Measurements from ENCODE around the gene DESI2.

The DESI2 gene

GRCh38 chr1:244652623-244653438 is at the start of gene DESI2:
DESI2 (plus strand) TSS chr1:244653126; CDS start chr1:244653314, 188 bp downstream.
- peak within 1 kb of the TSS; percentile 85 for H3K4me3 Mint-ChIP-seq

GRCh38 chr1:244603498-244603897 is 49.4 kb upstream of the DESI2 start:
- no peak overlapping the region for H3K4me3 Mint-ChIP-seq
- DNase-seq (ENCODE audit: low spot score in 2 of 2) (peak; percentile 13 to 23), ATAC-seq (ENCODE audit: low read depth) (no peak)
- H3K36me3 Mint-ChIP-seq = peaks cover 3% of the 10 kb centered on the region
- H3K9me3 Mint-ChIP-seq = no peaks in the 10 kb centered on the region
- peaks cover 9% of the 10 kb centered on the region for H3K4me1 Mint-ChIP-seq
- peaks cover 8% of the 10 kb centered on the region for H3K27me3 Mint-ChIP-seq
- no peak overlapping the region for H3K27ac Mint-ChIP-seq

More at GRCh38 chr1:244652623-244653438, at the start of gene DESI2:
- ATAC-seq (ENCODE audit: low read depth) (peak; percentile 82), DNase-seq (ENCODE audit: low spot score in 2 of 2) (peak; percentile 96 to 97)
- no peaks in the 10 kb centered on the region for H3K27me3 Mint-ChIP-seq
- peaks cover 7% of the 10 kb centered on the region for H3K36me3 Mint-ChIP-seq
- H3K4me1 Mint-ChIP-seq = peaks cover 12% of the 10 kb centered on the region
- no peaks in the 10 kb centered on the region for H3K9me3 Mint-ChIP-seq
- H3K27ac Mint-ChIP-seq = peak within 1 kb of the TSS; percentile 54

GRCh38 chr1:244605835-244606370 is 47.0 kb upstream of the DESI2 start:
- ATAC-seq (ENCODE audit: low read depth) (no peak), DNase-seq (ENCODE audit: low spot score in 2 of 2) (no peak)
- no peak overlapping the region for H3K4me3 Mint-ChIP-seq
- no peaks in the 10 kb centered on the region for H3K9me3 Mint-ChIP-seq
- H3K36me3 Mint-ChIP-seq = peaks cover 4% of the 10 kb centered on the region
- H3K27ac Mint-ChIP-seq = no peak overlapping the region
- H3K27me3 Mint-ChIP-seq = peaks cover 6% of the 10 kb centered on the region
- H3K4me1 Mint-ChIP-seq = no peaks in the 10 kb centered on the region

- Mint-ChIP-seq H3K27ac (no peak overlapping the region), H3K9me3 (no peaks in the 10 kb centered on the region), H3K27me3 (no peaks in the 10 kb centered on the region), H3K4me3 (no peak overlapping the region), H3K4me1 (no peaks in the 10 kb centered on the region), H3K36me3 (peaks cover 6% of the 10 kb centered on the region)
- ATAC-seq (ENCODE audit: low read depth) (no peak), DNase-seq (ENCODE audit: low spot score in 2 of 2) (no peak)
These were observed 38.7 kb upstream of the DESI2 start for GRCh38 chr1:244614113-244614836.

GRCh38 chr1:244614879-244615278 is 38.0 kb upstream of the DESI2 start:
- DNase-seq (ENCODE audit: low spot score in 2 of 2) = no peak
- Mint-ChIP-seq H3K4me3 (no peak overlapping the region), H3K4me1 (no peaks in the 10 kb centered on the region), H3K27me3 (no peaks in the 10 kb centered on the region), H3K27ac (no peak overlapping the region), H3K9me3 (no peaks in the 10 kb centered on the region), H3K36me3 (peaks cover 6% of the 10 kb centered on the region)
- no peak for ATAC-seq (ENCODE audit: low read depth)

- Mint-ChIP-seq H3K4me3 (no peak overlapping the region), H3K9me3 (no peaks in the 10 kb centered on the region)
These were observed 37.6 kb upstream of the DESI2 start for GRCh38 chr1:244615301-244615700.

GRCh38 chr1:244626709-244627108 is 26.2 kb upstream of the DESI2 start:
- H3K9me3 Mint-ChIP-seq = peaks cover 3% of the 10 kb centered on the region
- H3K4me1 Mint-ChIP-seq = peaks cover 5% of the 10 kb centered on the region
- no peak overlapping the region for H3K27ac Mint-ChIP-seq
- H3K36me3 Mint-ChIP-seq = peaks cover 4% of the 10 kb centered on the region
- DNase-seq (ENCODE audit: low spot score in 2 of 2) = no peak
- H3K4me3 Mint-ChIP-seq = no peak overlapping the region
- no peak for ATAC-seq (ENCODE audit: low read depth)
- peaks cover 9% of the 10 kb centered on the region for H3K27me3 Mint-ChIP-seq

More at GRCh38 chr1:244615301-244615700, 37.6 kb upstream of the DESI2 start:
- Mint-ChIP-seq H3K27me3 (no peaks in the 10 kb centered on the region), H3K27ac (no peak overlapping the region), H3K36me3 (peaks cover 6% of the 10 kb centered on the region), H3K4me1 (no peaks in the 10 kb centered on the region)
- no peak for ATAC-seq (ENCODE audit: low read depth)
- no peak for DNase-seq (ENCODE audit: low spot score in 2 of 2)

GRCh38 chr1:244628789-244629188 is 24.1 kb upstream of the DESI2 start:
- H3K4me3 Mint-ChIP-seq = no peak overlapping the region
- H3K27me3 Mint-ChIP-seq = peaks cover 10% of the 10 kb centered on the region
- no peak for DNase-seq (ENCODE audit: low spot score in 2 of 2)
- ATAC-seq (ENCODE audit: low read depth) = no peak
- H3K4me1 Mint-ChIP-seq = peaks cover 5% of the 10 kb centered on the region
- peaks cover 7% of the 10 kb centered on the region for H3K9me3 Mint-ChIP-seq
- H3K36me3 Mint-ChIP-seq = peaks cover 4% of the 10 kb centered on the region
- H3K27ac Mint-ChIP-seq = no peak overlapping the region

- Mint-ChIP-seq H3K27ac (no peak overlapping the region), H3K27me3 (peaks cover 2% of the 10 kb centered on the region), H3K4me3 (no peak overlapping the region), H3K9me3 (peaks cover 7% of the 10 kb centered on the region), H3K4me1 (no peaks in the 10 kb centered on the region), H3K36me3 (peaks cover 2% of the 10 kb centered on the region)
- no peak for ATAC-seq (ENCODE audit: low read depth)
- DNase-seq (ENCODE audit: low spot score in 2 of 2) = no peak
These were observed 19.8 kb upstream of the DESI2 start for GRCh38 chr1:244633140-244633539.

GRCh38 chr1:244634546-244634945 is 18.4 kb upstream of the DESI2 start:
- H3K36me3 Mint-ChIP-seq = peaks cover 2% of the 10 kb centered on the region
- ATAC-seq (ENCODE audit: low read depth) = no peak
- DNase-seq (ENCODE audit: low spot score in 2 of 2) = no peak
- H3K4me3 Mint-ChIP-seq = no peak overlapping the region
- peaks cover 7% of the 10 kb centered on the region for H3K9me3 Mint-ChIP-seq
- H3K27me3 Mint-ChIP-seq = peaks cover 2% of the 10 kb centered on the region
- no peaks in the 10 kb centered on the region for H3K4me1 Mint-ChIP-seq
- no peak overlapping the region for H3K27ac Mint-ChIP-seq

GRCh38 chr1:244636488-244637259 is 16.3 kb upstream of the DESI2 start:
- no peak for DNase-seq (ENCODE audit: low spot score in 2 of 2)
- no peak for ATAC-seq (ENCODE audit: low read depth)
- no peaks in the 10 kb centered on the region for H3K4me1 Mint-ChIP-seq
- no peak overlapping the region for H3K4me3 Mint-ChIP-seq
- H3K27me3 Mint-ChIP-seq = peaks cover 7% of the 10 kb centered on the region
- H3K36me3 Mint-ChIP-seq = no peaks in the 10 kb centered on the region
- peaks cover 4% of the 10 kb centered on the region for H3K9me3 Mint-ChIP-seq
- H3K27ac Mint-ChIP-seq = no peak overlapping the region

GRCh38 chr1:244639561-244639960 is 13.4 kb upstream of the DESI2 start:
- no peaks in the 10 kb centered on the region for H3K4me1 Mint-ChIP-seq
- H3K36me3 Mint-ChIP-seq = no peaks in the 10 kb centered on the region
- H3K4me3 Mint-ChIP-seq = no peak overlapping the region
- DNase-seq (ENCODE audit: low spot score in 2 of 2) = no peak
- H3K27me3 Mint-ChIP-seq = peaks cover 7% of the 10 kb centered on the region
- ATAC-seq (ENCODE audit: low read depth) = no peak
- H3K9me3 Mint-ChIP-seq = no peaks in the 10 kb centered on the region
- no peak overlapping the region for H3K27ac Mint-ChIP-seq

GRCh38 chr1:244640917-244641316 is 12.0 kb upstream of the DESI2 start:
- H3K4me1 Mint-ChIP-seq = no peaks in the 10 kb centered on the region
- DNase-seq (ENCODE audit: low spot score in 2 of 2) (no peak), ATAC-seq (ENCODE audit: low read depth) (no peak)
- H3K4me3 Mint-ChIP-seq = no peak overlapping the region
- no peaks in the 10 kb centered on the region for H3K36me3 Mint-ChIP-seq
- peaks cover 7% of the 10 kb centered on the region for H3K27me3 Mint-ChIP-seq
- no peaks in the 10 kb centered on the region for H3K9me3 Mint-ChIP-seq
- no peak overlapping the region for H3K27ac Mint-ChIP-seq

- H3K4me1 Mint-ChIP-seq = no peaks in the 10 kb centered on the region
- ATAC-seq (ENCODE audit: low read depth) = no peak
- H3K27ac Mint-ChIP-seq = no peak overlapping the region
These were observed 10.4 kb upstream of the DESI2 start for GRCh38 chr1:244642526-244642925.

More at GRCh38 chr1:244642526-244642925, 10.4 kb upstream of the DESI2 start:
- H3K4me3 Mint-ChIP-seq = no peak overlapping the region
- no peaks in the 10 kb centered on the region for H3K9me3 Mint-ChIP-seq
- no peaks in the 10 kb centered on the region for H3K36me3 Mint-ChIP-seq
- peaks cover 7% of the 10 kb centered on the region for H3K27me3 Mint-ChIP-seq
- no peak for DNase-seq (ENCODE audit: low spot score in 2 of 2)
